ENCODE data around the gene HDAC4.

DNA sequence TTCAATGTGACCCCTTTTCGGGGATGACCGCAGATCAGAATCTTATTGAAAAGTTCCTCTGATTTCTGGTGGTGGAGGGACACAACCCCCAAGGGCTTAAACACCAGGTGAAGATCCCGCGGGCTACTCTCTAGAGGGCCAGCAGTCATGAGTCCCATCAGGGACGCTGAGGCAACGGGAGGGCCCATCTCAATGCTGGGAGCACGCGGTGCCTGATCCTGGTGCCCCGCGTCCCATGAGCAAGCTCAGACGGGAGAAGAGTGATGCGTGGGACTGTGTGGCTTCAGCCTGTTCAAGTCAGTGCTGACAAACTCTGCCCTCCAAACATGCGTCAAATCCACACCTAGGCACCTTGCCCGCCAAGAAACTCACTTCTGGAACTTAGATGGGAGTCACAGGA, 328.0 kb downstream of the HDAC4 start:
- TF ChIP-seq YY1 (IDR thresholded peaks at IDR 0.05; ENCODE audit: insufficient read depth, insufficient read length) (no peak), ZNF274 (IDR thresholded peaks at IDR 0.05; ENCODE audit: low read depth, low read length) (no peak)
